GM21825 (cell line): ENCODE results near the gene ATP1B3.
"Not testable (repeated sequence)": the region's sequence is repeated elsewhere in the genome, so short reads cannot be mapped to it uniquely, and the experiment has no call there.

Experiments used
- ATAC-seq: cut with Tn5 transposase; IDR thresholded peaks from one replicate; pipeline ENCODE4 v1.9.1; 2021; ENCODE audit warnings: mild to moderate bottlenecking, moderate library complexity; ENCODE audit not compliant: unreplicated experiment

The ATP1B3 gene

DNA sequence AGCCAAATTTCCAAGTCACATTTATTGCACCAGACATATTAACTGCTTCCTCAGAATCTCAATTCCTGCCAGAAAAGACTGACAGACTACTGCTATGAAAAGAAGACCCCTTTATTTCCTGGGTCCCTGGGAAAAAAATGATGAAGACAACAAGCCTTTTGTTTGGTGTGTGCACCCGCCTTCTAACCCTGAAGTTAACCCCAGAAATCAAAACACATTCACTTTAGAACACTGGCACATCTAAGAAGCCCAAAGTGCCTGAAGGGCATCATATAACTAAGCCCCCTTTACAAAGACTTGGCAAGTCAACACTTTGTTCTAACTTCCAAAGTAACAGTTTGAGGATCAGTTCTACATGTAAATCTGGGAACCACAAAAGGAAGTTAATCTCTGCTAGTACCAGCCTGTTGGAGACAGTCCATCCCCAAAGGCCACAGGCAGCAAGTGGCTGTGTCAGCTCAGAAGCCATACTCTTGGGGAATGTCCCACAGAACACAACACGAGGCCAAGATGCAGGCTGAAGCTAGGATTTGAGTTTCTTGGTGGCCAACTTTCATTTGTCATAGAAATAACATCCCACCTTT lies 16.3 kb upstream of the ATP1B3 start:
- no peak for ATAC-seq

GRCh38 chr3:141860766-141861513 lies 15.5 kb upstream of the ATP1B3 start:
- ATAC-seq, result no peak

GRCh38 chr3:141862279-141862816 lies 14.1 kb upstream of the ATP1B3 start:
- no peak for ATAC-seq

GRCh38 chr3:141863491-141863890 lies 13.0 kb upstream of the ATP1B3 start:
- ATAC-seq, result no peak

- no peak for ATAC-seq
These were observed 12.0 kb upstream of the ATP1B3 start for GRCh38 chr3:141864281-141864970.

GRCh38 chr3:141865101-141865500 lies 11.3 kb upstream of the ATP1B3 start:
- no peak for ATAC-seq

GRCh38 chr3:141870091-141870687 lies 6.3 kb upstream of the ATP1B3 start:
- ATAC-seq, result no peak

DNA sequence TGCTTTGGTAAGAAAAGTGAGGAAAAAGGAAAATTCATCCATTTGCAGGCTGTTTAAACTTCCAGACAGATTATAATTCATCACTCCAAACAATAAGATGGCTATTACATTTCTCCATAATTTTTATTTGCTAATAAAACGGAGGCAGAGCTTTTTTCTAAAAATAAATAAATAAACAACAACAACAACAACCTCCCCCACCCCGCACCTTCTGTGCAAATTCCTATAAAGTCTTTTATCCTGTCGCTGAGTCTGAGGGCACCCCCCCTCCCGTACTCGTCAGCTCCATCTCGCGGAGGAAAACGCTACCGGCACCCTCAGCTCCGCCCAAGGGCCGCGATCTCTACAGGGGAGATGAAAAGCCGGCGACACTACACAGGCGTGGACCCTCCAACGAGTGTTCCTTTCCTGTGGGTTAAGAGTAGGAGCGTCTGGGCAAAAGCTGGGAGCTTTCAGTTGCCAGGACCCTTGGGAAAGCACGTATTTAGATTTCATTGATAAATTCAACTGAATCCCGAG lies 1.0 kb upstream of the ATP1B3 start:
- ATAC-seq, result peak; percentile 53

DNA sequence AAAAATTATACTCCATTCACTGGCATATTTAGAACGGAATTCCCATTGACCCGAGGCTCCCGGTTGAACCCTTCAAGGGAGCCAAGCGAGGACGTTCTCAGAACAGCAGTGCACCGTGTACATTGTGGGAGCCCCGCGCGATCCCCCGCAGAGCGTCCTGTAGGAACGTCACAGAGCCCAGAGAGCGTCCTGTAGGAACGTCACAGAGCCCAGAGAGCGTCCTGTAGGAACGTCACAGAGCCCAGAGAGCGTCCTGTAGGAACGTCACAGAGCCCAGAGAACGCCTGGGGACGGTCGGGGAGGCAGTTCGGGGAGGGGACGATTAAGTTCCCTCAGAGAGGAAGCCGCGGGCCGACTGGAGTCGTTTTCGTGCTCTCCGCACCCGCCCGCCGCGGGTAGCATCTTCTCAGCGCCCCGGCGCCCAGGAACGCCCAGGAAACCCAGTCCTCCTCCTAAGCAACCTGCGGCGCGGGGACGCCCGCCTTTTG lies 506 bp upstream of the ATP1B3 start:
- ATAC-seq, result peak; percentile 41

GRCh38 chr3:141876891-141877621 lies 613 bp downstream of the ATP1B3 start:
- peak; percentile 21 for ATAC-seq

- no peak for ATAC-seq
These were observed 1.5 kb downstream of the ATP1B3 start for GRCh38 chr3:141877911-141878310.

DNA sequence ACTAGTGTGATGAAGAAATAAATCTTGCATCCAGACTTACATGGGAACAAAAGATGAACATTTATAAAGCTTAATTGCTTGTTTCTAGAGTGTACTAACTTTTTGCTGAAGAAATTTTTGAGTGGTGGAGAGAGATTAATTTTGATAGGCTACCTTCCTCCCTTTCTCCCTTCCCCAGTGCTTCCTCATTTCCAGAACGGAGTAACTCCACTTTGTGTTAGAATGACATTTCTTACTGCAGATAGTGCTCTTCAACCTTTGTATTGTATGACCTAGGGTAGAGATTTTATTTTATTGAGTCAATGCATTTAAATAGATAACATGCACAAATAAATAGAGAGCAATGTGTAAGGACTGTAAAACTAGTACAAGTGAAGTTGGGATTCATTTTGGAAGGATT lies 1.9 kb downstream of the ATP1B3 start:
- ATAC-seq, result no peak

DNA sequence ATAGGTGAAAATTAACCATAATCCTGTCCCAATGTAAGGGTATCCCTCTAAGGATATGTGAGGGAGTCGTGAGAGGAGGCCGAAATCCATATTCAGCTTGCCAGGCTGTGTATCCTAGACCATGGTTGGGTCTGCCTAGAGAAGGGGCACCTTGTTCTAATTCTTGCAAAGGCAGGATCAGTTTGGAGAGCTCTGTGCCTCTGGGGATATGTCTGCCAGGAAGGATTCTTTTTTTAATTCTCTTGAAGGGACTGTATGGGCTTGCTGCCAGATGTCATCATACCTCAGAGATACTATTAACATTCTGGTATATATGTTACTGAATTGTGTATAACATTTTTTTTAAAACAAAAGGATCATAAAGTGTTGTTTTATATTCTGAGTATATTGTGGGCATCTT lies 2.4 kb downstream of the ATP1B3 start:
- ATAC-seq, result no peak

- no peak for ATAC-seq
These were observed 5.3 kb downstream of the ATP1B3 start for GRCh38 chr3:141881702-141882101.

- no peak for ATAC-seq
These were observed 10.6 kb downstream of the ATP1B3 start for GRCh38 chr3:141887051-141887450.

- ATAC-seq, result not testable (repeated sequence)
These were observed 12.1 kb downstream of the ATP1B3 start for GRCh38 chr3:141888548-141888947.

DNA sequence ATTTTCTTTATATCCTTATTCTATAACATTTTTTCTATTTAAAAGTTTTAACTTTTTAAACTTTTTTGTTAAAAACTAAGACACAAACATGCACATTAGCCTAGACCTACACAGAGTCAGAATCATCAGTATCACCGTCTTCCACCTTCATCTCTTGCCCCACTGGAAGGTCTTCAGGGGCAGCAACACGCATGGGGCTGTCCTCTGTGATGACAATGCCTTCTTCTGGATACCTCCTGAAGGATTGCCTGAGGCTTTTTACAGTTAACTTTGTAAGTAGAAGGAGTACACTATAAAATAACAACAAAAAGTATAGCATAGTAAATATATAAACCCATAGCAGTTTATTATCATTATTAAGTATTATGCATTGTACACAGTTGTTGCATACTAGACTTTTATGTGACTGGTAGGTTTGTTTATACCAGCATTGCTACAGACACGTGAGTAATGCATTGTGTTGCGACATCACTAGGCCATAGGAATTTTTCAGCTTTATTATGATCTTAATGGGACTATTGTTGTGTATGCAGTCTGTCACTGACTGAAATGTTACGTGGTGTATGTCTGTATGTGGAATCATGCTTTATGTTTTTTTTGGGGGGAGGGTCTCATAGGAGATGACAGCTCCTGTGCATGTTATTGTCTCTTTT lies 18.2 kb downstream of the ATP1B3 start:
- ATAC-seq, result no peak

GRCh38 chr3:141895731-141896130 lies 19.3 kb downstream of the ATP1B3 start:
- no peak for ATAC-seq

DNA sequence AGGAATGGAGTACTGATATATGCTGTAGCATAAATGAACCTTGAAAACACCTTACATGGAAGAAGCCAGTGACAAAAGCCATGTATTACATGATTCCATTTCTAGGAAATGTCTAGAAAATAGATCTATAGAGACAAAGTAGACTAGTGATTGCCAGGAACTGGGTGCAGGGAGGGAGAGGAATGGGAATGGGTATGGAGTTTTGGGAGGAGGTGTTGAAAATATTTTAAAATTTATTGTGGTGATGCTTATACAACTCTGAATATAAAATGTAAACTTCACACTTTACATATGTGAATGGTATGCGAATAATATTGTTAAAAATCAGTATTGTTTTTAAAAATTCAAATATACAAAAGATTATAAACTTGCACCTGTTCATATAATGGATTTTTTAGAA lies 22.5 kb downstream of the ATP1B3 start:
- no peak for ATAC-seq

GRCh38 chr3:141900343-141900742 lies 23.9 kb downstream of the ATP1B3 start:
- no peak for ATAC-seq
